ENCODE data around the gene EPB41L2. TPM values are rescaled to one million over a fixed set of nuclear protein-coding genes. Genes with fewer than 3 reads are reported as not detected.

The EPB41L2 gene
- total RNA-seq, 1 experiment from 2014 or later = 106 TPM

- Mint-ChIP-seq H3K9me3 (peaks cover 5% of the 10 kb centered on the region; the same call in 1 of the 2 replicates), H3K4me3 (peak overlapping the region; percentile 74), H3K36me3 (no peaks in the 10 kb centered on the region), H3K27ac (no peak overlapping the region), H3K4me1 (peaks cover 36% of the 10 kb centered on the region), H3K27me3 (ENCODE audit: low read depth) (peaks cover 15% of the 10 kb centered on the region)
- ChIA-PET POLR2A (interaction anchor here (0.6 to 1.0 kb wide), 2 partner anchors 38 to 259 kb away, joined by 3 read pairs; no protein-coding TSS in a partner anchor), CTCF (interaction anchor here (1.2 to 1.4 kb wide), 3 partner anchors 55 to 190 kb away, joined by 3 to 4 read pairs (median 4); no protein-coding TSS in a partner anchor)
- DNase-seq (ENCODE audit: low spot score) (peak; percentile 22), ATAC-seq (peak; percentile 10)
- TF ChIP-seq, protein P1, sequence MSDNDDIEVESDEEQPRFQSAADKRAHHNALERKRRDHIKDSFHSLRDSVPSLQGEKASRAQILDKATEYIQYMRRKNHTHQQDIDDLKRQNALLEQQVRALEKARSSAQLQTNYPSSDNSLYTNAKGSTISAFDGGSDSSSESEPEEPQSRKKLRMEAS (CRISPR knock-in tag; IDR thresholded peaks at IDR 0.05) = no peak
- 0 out of 2 replicates have a peak, but pooled peaks have one; percentile 17 for TF ChIP-seq JUN (CRISPR knock-in tag; IDR thresholded peaks at IDR 0.05)
- TF ChIP-seq MXD4 (CRISPR knock-in tag; IDR thresholded peaks at IDR 0.05; ENCODE audit: borderline replicate concordance) = no peak
- TF ChIP-seq EMX1 (CRISPR knock-in tag; IDR thresholded peaks at IDR 0.05) = no peak
- TF ChIP-seq NFYB (CRISPR knock-in tag; conservative IDR thresholded peaks at IDR 0.05; ENCODE audit: low read depth) = no peak
- TF ChIP-seq, protein P2, sequence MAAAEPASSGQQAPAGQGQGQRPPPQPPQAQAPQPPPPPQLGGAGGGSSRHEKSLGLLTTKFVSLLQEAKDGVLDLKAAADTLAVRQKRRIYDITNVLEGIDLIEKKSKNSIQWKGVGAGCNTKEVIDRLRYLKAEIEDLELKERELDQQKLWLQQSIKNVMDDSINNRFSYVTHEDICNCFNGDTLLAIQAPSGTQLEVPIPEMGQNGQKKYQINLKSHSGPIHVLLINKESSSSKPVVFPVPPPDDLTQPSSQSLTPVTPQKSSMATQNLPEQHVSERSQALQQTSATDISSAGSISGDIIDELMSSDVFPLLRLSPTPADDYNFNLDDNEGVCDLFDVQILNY (CRISPR knock-in tag; IDR thresholded peaks at IDR 0.05) = no peak
- no peak for TF ChIP-seq ZNF512 (CRISPR knock-in tag; IDR thresholded peaks at IDR 0.05; ENCODE audit: borderline replicate concordance)
- no peak for TF ChIP-seq PRRX2 (CRISPR knock-in tag; IDR thresholded peaks at IDR 0.05)
- TF ChIP-seq ARID4B (CRISPR knock-in tag; IDR thresholded peaks at IDR 0.05; ENCODE audit: borderline replicate concordance) = no peak
- TF ChIP-seq, protein P3, sequence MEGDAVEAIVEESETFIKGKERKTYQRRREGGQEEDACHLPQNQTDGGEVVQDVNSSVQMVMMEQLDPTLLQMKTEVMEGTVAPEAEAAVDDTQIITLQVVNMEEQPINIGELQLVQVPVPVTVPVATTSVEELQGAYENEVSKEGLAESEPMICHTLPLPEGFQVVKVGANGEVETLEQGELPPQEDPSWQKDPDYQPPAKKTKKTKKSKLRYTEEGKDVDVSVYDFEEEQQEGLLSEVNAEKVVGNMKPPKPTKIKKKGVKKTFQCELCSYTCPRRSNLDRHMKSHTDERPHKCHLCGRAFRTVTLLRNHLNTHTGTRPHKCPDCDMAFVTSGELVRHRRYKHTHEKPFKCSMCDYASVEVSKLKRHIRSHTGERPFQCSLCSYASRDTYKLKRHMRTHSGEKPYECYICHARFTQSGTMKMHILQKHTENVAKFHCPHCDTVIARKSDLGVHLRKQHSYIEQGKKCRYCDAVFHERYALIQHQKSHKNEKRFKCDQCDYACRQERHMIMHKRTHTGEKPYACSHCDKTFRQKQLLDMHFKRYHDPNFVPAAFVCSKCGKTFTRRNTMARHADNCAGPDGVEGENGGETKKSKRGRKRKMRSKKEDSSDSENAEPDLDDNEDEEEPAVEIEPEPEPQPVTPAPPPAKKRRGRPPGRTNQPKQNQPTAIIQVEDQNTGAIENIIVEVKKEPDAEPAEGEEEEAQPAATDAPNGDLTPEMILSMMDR (IDR thresholded peaks at IDR 0.05) = no peak
- TF ChIP-seq E2F4 (CRISPR knock-in tag; IDR thresholded peaks at IDR 0.05; ENCODE audit: borderline replicate concordance, low read depth) = no peak
- TF ChIP-seq, protein P4, sequence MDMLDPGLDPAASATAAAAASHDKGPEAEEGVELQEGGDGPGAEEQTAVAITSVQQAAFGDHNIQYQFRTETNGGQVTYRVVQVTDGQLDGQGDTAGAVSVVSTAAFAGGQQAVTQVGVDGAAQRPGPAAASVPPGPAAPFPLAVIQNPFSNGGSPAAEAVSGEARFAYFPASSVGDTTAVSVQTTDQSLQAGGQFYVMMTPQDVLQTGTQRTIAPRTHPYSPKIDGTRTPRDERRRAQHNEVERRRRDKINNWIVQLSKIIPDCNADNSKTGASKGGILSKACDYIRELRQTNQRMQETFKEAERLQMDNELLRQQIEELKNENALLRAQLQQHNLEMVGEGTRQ (CRISPR knock-in tag; IDR thresholded peaks at IDR 0.05) = no peak
- peak; percentile 21; the same call in 1 of the 2 replicates for TF ChIP-seq HMGXB4 (CRISPR knock-in tag; IDR thresholded peaks at IDR 0.05)
- TF ChIP-seq ELF4 (CRISPR knock-in tag; IDR thresholded peaks at IDR 0.05; ENCODE audit: low read depth) = no peak
- TF ChIP-seq, protein P5, sequence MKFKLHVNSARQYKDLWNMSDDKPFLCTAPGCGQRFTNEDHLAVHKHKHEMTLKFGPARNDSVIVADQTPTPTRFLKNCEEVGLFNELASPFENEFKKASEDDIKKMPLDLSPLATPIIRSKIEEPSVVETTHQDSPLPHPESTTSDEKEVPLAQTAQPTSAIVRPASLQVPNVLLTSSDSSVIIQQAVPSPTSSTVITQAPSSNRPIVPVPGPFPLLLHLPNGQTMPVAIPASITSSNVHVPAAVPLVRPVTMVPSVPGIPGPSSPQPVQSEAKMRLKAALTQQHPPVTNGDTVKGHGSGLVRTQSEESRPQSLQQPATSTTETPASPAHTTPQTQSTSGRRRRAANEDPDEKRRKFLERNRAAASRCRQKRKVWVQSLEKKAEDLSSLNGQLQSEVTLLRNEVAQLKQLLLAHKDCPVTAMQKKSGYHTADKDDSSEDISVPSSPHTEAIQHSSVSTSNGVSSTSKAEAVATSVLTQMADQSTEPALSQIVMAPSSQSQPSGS (CRISPR knock-in tag; IDR thresholded peaks at IDR 0.05; ENCODE audit: borderline replicate concordance, low read depth) = no peak
- TF ChIP-seq NR2C2 (CRISPR knock-in tag; IDR thresholded peaks at IDR 0.05) = no peak
- TF ChIP-seq ZNF219 (CRISPR knock-in tag; IDR thresholded peaks at IDR 0.05; ENCODE audit: borderline replicate concordance) = no peak
- TF ChIP-seq TP53 (CRISPR knock-in tag; IDR thresholded peaks at IDR 0.05) = peak; percentile 17; the same call in 1 of the 2 replicates
- TF ChIP-seq, protein P6, sequence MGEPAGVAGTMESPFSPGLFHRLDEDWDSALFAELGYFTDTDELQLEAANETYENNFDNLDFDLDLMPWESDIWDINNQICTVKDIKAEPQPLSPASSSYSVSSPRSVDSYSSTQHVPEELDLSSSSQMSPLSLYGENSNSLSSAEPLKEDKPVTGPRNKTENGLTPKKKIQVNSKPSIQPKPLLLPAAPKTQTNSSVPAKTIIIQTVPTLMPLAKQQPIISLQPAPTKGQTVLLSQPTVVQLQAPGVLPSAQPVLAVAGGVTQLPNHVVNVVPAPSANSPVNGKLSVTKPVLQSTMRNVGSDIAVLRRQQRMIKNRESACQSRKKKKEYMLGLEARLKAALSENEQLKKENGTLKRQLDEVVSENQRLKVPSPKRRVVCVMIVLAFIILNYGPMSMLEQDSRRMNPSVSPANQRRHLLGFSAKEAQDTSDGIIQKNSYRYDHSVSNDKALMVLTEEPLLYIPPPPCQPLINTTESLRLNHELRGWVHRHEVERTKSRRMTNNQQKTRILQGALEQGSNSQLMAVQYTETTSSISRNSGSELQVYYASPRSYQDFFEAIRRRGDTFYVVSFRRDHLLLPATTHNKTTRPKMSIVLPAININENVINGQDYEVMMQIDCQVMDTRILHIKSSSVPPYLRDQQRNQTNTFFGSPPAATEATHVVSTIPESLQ (CRISPR knock-in tag; IDR thresholded peaks at IDR 0.05) = no peak
Observed at GRCh38 chr6:131062241-131063027, 611 bp downstream of the EPB41L2 start.
